ENCODE results near the gene METAP1D.

METAP1D gene

DNA sequence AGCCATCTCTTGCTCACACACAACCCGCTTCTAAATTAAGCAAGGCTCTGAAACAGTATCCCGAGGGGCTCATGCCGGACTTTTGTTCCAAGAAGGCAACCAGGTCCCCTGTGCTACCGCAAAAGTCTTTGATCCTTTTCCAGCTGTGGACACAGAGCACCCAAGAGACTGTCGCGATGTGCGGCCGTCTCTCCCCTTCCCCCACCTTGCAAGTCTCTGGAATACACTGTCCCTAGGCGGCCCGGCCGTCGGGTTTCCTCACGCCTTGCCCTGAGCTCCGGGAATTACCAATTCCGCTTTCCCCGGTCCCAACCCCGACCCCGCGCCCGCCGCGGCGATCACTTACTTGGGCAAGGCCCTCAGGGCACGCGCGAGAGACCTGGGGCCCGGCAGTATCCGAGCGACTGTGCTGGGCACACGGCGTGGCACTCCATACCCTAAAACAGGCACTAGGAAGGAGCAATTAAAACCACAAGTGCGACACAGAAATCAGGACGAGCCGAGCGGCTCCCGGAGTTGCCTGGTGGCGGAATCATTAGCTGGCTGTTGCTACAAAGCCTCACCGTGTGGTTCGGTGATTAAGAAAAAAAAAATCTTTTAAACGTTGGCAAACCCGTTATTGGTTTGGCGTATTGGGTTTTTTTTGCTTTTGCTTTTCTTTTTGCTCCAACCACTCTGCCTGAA is 83.3 kb downstream of the METAP1D start:
- DNase-seq, result no peak

DNA sequence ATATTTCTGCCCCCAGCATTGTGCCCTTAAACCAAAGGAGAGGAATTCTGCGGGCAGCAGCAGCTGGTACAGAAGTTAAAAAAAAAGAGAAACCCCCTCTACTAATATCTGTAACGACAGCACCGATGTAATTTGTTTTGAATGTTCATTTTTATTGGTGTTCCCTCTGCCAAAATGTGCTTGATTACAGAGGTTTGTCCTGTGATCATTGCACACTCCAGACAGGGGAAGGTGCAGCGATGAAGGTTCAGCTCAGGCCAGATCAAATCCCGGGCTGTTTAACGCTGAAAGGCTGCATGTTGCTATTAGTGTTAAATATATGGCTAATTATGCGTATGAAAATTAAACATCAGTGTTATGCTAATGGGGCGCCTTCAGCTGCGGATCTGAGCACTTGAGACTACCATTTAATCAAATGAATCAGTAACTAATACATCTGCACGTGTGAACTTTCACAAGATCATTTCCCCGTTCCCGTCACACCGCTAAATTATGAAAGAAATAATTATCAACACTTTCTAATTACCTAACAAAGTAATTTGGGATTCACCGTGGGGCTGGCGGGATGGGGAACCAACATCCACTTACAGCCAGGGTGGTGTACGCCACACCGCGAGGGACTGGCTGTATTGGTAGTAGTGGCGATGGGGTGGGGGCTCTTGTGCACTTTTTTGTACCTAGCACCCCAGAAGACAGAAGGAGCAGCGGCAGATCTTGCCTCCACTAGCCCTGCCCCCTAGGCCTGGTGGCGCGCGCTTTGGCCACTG is 84.1 kb downstream of the METAP1D start:
- DNase-seq, result no peak

DNA sequence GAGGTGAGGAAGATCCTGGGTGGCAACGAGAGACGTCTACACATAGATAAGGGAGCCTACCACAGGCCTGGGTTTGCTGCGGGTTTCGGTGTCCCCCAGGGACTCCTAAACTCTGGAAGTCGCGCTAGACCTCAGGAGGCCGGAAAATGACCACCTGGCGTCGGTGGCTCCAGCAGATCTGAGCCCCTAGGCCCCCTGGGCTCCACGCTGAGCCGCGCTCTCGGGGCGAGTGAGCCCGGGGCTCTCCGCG is 84.6 kb downstream of the METAP1D start:
- DNase-seq, result no peak

DNA sequence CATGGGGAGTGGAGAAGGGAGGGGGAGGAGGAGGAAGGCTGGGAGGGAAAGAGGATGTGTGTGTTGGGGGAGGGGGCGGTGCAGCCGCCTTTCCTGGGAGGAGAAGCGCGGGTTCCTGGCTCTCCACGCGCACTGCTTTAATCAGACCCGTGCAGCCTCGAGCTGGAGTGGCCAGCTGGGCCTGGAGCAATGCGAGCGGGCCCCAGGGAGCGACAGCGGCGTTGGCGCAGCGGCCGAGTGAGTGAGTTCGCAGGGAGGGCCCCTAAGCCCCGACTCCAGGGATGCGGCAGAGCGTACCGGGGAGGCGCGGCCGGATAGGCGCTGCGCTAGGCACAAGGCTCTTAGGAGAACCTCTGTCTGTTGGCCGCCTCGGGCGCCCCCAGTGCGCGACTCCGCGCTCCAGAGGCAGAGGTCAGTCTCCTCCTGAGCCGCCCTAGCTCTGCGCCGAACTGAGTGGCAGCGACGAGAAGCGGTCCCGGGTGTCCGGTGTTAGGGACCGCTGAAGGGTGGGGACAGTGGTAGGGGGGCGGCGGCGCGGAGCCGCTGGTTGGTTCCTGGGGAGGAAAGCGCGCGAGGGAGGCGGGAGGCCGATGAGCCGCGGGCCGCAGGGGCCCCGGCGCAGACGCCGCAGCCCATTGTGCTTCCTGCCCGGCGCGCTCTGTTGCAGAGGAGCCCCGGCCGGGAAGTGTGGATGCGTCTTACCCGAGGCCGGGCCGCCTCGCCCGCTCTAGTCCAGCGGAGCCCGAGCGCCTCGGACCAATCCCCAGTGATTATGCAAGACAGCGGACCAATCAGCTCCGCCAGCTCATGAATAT is 85.1 kb downstream of the METAP1D start:
- peak; percentile 89 for DNase-seq

DNA sequence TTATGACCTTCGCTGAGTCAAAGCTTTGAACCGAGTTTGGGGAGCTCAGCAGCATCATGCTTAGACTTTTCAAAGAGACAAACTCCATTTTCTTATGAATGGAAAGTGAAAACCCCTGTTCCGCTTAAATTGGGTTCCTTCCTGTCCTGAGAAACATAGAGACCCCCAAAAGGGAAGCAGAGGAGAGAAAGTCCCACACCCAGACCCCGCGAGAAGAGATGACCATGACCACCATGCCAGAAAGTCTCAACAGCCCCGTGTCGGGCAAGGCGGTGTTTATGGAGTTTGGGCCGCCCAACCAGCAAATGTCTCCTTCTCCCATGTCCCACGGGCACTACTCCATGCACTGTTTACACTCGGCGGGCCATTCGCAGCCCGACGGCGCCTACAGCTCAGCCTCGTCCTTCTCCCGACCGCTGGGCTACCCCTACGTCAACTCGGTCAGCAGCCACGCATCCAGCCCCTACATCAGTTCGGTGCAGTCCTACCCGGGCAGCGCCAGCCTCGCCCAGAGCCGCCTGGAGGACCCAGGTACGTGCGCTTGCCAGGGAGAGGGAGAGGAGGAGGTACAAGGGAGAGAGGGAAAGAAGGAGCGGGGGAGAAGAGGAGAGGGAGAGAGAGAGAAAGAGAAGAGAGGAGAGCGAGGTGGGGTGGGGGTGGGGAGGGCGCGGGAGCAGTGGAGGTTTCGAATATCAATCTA is 85.9 kb downstream of the METAP1D start, which contains the start of gene DLX1:
TSS of gene DLX1 (plus strand) at position 48 of the 700 bp plus-strand sequence. CDS start at position 219, 171 bp downstream.
- no peak for DNase-seq

DNA sequence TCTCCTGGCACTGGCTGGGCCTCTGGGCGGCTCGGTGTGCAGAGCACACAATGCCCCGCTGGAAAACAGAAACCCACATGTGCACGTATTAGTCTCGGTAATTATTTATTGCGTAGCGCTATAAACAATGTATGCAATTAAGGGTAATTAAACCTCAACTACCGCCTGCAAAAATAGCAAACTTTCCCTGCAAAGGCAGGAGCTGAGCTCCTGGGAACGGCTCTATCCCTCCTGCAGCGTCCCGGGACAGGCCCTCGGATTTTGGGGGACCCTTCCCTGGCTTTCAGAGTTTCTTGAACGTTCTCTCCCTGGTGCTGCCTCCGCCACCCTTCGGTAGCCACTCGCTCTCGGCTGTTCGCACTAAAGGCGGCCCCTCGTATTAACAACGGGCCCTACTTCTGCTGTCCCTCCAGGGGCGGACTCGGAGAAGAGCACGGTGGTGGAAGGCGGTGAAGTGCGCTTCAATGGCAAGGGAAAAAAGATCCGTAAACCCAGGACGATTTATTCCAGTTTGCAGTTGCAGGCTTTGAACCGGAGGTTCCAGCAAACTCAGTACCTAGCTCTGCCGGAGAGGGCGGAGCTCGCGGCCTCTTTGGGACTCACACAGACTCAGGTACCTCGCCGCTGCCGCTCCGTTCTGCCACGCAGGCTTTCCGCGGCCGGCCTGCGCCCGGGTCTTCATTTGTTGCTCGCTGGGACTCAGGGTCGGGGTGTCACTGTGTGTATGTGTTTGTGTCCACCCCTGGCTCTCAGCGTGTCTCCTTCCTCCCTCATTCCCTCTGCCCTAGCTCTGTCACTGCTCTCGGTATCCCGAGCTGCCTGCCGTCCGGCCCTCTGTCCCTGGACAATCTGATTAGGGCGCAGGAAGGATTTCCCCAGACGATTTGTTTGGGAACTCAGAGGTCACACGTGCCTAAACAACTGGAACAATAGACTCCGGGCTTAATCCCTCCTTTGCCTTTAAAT is 86.8 kb downstream of the METAP1D start:
- no peak for DNase-seq

DNA sequence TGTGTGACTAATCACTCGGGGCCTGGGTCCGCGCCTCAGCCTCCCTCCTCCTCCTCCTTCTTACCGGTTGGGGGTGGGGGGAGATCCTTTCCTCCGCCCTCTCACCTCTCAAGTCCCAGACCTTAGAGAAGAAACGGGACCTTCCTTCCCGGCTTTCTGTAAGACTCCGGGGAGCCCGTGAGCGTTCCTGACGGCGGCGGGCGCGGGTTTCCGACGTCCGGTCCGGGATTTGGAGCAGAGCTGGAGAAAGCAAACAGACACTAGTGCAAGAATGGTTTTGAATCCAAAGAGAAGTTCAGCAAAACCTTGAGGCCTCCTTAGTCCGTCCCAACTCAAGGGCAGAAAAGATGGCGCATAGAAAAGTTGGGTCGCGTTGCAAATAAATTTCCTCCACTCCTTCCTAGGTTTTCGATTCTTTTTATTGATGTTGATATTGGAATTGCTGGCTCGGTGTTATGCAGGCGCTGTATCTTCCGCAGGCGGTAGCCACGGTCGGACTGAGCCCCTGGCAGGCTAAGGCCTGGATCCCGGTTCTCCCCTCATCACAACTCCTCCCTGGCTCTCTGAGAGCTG is 87.5 kb downstream of the METAP1D start:
- DNase-seq, result no peak

DNA sequence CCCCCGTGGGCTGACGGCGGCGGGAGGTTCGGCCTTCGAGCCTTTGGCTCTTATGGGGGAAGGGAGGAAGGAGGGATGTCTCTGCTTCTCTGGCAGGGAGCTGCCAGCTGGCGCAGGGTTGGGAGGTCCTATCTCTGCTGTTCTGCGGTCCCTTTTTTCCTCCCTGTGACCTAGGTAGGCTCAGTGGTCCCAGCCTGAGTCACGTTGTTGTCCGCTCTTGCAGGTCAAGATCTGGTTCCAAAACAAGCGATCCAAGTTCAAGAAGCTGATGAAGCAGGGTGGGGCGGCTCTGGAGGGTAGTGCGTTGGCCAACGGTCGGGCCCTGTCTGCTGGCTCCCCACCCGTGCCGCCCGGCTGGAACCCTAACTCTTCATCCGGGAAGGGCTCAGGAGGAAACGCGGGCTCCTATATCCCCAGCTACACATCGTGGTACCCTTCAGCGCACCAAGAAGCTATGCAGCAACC is 88.1 kb downstream of the METAP1D start:
- no peak for DNase-seq

DNA sequence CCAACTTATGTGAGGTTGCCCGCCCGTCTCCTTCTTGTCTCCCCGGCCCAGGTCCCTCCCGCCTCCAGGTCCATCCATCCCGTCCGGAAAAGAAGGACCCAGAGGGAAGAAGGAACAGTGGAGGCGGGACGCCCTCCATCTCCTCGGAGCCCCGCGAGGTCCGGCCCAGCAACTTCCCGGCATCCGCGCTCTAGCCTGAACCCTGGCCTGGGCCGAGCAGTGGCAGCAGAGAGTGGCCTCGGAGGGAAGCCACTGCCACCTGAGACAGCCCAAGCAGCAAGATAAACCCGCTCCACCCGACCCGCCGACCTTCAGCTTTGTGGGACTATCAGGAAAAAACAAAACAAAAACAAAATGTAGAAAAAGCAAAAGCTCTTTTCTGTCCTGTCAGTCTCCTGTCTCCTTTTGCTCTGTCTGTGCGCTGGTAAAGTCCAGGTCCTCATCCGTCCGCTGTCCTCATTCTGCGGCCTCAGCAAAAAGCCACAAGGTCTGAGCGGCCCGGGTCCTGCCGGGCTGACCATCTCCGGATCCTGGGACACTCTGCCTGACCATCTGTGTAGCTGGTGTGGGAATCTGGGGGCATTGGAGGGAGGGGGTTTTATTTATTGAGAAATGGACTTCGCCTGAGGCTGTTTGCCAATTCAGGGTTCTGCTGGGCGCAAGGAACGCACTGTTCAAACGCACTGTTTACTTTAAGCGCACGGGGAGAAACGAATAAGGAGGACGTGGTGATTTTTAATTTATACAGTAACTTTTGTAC is 88.7 kb downstream of the METAP1D start:
- DNase-seq, result no peak

DNA sequence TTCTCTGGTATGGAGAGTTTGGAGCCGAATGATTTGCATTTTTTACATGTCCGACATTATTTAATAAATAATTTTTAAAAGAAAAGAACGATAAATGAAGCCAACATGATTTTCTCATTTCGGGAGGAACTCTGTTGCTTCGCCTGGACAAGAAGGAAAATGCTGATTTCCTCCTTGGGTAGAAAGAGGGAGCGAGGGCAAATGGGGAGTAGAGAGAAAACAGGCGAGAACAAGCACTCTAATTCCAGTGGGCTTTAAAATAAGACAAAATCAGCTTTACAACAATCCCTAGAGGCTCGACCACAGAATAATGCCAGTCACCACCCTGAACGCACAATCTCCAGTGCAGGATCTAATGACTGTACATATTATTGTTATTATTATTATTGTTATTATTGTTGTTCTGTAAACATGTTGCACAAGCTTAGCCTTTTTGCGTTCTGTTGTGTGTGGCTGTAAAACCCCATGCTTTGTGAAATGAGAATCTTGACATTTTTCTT is 89.3 kb downstream of the METAP1D start:
- DNase-seq, result no peak

DNA sequence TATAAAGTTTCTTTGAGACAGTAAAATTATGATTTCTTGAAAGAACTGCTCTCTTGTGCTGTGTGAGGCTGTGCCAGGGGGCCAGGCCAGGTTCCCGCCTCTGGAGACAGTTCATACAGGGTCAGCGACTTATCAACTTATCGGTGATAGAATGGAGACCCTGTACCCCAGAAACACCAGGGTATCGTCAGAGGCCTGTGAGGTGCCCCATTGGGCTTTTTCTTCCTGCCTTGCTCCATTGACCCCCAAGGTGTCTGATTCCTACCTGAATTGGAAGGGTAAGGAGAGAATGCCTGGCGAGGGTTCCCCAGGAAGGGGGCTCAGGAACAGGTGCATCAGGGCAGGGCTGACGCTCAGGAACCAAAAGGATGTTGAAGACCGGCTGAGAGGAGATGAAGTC is 89.9 kb downstream of the METAP1D start:
- no peak for DNase-seq

DNA sequence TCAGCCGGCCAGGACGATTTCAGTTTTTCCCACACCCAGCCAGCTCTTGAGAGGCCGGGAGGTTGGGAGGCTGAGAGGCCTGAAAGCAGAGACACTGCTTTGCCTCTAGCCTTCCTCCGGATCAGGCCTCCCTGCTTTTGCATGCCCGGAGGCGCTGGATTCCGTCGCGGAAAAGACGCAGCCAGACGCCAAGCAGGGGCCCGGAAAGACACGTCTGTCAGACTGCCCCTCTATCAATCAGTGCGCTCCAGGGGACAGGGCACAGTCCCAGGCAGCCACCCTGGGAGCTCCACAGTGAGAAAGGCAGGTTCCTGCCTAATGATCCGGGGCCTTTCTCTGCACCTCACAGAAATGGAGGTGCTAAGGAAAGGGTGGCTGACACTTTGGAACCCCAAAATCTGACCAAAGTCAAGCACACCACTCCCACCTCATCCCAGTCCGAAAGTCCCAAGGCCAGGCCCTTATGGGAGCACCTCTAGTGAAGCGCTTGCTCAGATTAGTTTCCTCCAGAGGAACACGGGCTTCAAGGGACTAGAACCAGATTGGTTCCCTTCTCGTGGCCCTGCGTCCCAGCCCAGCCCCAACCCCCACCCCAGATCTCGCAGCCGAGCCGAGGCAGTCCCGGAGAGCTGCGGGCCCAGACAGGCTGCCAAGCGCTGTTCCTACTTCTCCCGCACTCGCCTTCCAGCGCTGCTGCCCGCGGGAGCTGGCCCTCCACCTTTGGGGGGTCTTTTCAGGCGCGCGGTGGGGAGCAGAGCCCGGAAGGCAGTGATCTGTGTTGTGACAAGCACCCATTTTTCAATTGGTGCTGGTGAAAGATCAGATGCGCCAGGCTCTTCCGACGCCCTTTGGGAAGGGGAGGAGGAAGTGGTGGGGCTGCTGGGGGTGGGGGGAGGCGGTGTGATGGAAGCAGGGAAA is 90.5 kb downstream of the METAP1D start:
- DNase-seq, result no peak

DNA sequence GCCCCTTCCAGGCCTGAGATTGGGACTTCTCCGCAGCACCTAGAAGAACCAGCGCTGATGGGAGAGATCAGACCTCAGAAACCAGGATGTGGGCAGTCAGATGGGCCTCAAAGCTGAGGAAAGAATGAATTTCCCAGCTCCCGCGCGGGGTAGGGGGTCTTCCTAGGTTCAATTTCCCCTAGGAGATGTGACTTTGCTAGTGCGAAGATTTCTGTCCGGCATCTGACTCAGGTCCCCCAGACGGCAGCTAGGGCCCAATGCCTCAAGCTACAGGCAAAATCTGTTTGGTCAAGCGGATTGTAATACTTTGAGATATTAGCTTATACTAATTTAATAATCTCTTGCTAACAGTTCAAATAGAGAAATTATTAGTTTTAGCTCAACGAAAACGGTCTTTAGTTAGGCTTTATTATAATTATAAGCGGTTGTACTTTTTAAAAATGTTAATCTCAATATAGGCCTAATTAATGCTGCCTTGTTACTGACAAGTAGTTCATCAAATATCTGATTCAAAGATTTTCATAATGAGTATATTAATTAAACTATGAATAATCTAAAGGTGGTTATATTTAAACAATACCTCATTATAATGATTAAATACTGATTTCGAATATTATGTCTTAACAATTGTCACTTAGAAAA is 91.4 kb downstream of the METAP1D start:
- DNase-seq, result no peak

DNA sequence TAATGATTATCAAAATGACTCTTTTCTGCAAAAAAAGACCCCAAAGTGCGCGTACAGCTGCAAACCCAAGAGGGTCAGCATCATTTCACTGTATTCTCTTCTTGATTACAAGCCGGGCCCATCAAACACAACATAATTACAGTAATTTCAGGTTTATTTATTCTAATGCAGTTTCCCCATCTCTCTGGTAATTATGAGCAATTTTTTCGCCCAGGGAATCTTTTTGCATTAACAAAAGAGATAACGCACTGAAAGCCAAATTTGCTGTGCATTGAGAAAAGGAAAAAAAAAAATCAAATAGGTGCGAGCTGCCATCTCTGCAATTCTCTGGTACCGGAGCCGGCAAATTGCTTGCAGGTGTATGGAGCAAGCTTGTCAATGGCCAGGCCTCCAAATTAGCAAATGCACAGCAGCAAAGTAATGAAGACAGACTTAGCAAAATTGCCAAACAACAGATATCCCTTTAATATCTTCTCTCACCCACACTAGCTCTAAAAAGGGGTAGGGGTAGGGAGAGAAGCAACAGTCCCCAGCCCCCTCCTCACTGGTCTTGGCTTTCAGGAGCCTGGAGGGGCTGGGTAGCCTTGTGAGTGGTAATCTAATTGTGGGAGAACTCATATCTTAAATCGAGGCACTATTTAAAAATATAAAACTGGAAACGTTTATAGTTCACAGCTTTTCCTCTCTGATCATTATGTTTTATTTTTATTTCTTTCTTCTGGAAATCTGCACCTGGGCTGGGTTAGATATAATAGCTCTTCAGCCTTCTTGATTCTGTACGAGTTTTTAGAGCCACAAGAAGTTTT is 92.2 kb downstream of the METAP1D start:
- DNase-seq, result peak; percentile 95

DNA sequence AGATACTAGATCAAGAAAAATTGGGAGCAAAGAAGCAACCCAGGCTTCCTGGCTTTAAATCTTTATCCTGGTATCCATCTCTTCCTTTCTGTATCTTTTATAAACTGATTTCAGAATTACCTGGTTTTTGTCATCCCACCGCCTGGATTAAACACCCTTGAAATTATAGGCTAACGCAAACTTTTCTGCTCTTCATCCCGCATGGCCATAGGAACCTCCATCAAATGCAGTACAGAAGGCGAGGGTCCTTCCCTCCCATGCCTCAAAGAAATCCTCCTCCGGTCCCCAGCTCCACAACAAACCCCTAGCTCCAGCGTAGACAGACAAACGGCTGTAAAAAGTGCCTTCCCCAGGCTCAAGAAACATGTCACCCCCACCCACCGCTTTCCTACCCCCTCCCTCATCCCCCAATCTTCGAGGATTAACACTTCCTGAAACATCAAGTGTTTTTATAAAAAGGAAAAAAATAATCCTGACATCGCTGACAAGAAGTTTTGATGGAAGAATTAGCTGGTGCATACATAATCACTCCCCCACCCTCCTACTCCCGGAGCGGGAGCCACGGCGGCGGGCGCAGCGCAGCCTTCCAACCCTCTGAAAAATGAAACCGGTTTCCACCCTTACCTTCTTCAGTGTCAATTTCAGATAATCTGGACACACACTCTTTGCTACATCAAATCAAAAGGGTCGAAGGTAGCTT is 93.1 kb downstream of the METAP1D start:
- no peak for DNase-seq

DNA sequence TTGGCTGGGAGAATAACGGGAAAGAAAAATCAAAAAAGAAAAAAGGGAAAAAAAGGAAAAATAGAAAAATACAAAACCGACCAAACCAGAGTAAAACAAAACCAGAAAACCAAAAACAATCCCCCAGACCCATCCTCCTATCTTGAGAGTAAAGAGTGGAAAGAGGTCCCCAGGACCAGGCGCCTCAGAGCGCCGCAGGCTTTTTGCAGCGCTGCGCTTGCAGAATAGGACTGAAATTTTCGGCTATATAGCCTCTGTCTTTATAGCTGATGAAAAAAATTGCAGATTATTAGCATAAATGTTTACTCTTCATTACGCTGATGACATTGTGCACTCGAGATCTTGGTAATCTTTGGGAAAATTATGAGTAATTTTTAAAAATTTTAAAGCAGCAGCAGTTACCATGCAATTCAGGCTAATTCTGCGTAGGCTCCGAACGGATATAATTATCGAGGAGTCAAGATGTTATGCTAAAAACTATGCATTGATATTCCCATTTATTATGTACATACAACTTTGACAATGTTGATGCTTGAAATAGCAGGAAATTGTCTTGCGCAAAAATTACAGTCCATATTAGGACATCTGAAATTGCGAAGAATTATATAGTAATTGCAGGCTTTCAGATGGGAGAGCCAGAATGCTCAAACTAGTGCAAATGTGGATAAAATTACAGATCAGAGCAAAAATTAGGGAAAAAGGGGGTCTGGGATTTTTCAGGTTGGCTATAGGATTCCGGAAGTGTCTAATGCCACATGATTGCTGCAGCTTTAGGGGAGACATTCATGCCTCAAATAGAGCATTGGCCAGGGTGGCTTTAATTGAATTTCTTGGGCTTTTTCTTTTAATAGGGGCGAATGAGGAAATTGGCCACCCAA is 93.9 kb downstream of the METAP1D start:
- DNase-seq, result peak; percentile 98

Data from NCI-H1436 treated with DMSO at 0.1 percent for 48 hours (cell line).